K562 (cell line): ENCODE results near the gene SNAI1. TPM values are rescaled to one million over a fixed set of nuclear protein-coding genes. Genes with fewer than 3 reads are reported as not detected.

ENCODE experiments used
- ADNP ChIP-seq: fragments of 200-800 bp; sonication (Bioruptor generic); IDR thresholded peaks from 2 replicates; pipeline ENCODE4 v1.6.1; 2016; ENCODE audit warnings: missing genetic modification characterization, missing compliant biosample characterization
- ARID2 ChIP-seq: fragments of 450-650 bp; IDR thresholded peaks from 2 replicates; pipeline ENCODE4 v1.6.1; 2017; ENCODE audit warnings: antibody characterized with exemption, mild to moderate bottlenecking
- CBX1 ChIP-seq: sonication (generic); IDR thresholded peaks from 2 replicates; pipeline ENCODE4 v1.6.1; 2016; ENCODE audit warnings: antibody characterized with exemption, low read depth, mild to moderate bottlenecking
- CCNT2 ChIP-seq: IDR thresholded peaks from 2 replicates; pipeline ENCODE4 v1.6.1; 2011; ENCODE audit warnings: borderline replicate concordance, low read depth, mild to moderate bottlenecking, moderate library complexity, mixed read lengths, low read length; ENCODE audit not compliant: insufficient read length; ENCODE audit errors: extremely low read depth
- CHD2 ChIP-seq: IDR thresholded peaks from 2 replicates; pipeline ENCODE4 v1.6.1; 2011; ENCODE audit warnings: low read depth, low read length
- CREB1 ChIP-seq, 2 experiments: sonication (generic) in 1 of 2; formaldehyde crosslinking in 1 of 2; IDR thresholded peaks; 2 replicates each; pipeline versions ENCODE4 v1.6.1 to v1.8.0; 2012 to 2022; ENCODE audit warnings: inconsistent platforms in 1 of 2, mild to moderate bottlenecking in 1 of 2, missing genetic modification reagents in 1 of 2, moderate library complexity in 1 of 2
- CTCF ChIP-seq, 3 experiments: IDR thresholded peaks in 2 of 3; conservative IDR thresholded peaks in 1 of 3; 2 replicates each; pipeline ENCODE4 v1.5.1; 2011 to 2012; ENCODE audit warnings: low read length in 3 of 3, mild to moderate bottlenecking in 3 of 3, control low read depth in 2 of 3, improper control_type of control experiment in 1 of 3, inconsistent platforms in 1 of 3, low read depth in 1 of 3, mixed read lengths in 1 of 3, moderate library complexity in 1 of 3; ENCODE audit not compliant: insufficient read depth in 2 of 3
- CXXC5 ChIP-seq: fragments of 250-450 bp; sonication (Bioruptor Pico); IDR thresholded peaks from 2 replicates; pipeline ENCODE4 v1.8.0; 2022; ENCODE audit warnings: inconsistent platforms, mild to moderate bottlenecking, moderate library complexity
- ETV1 ChIP-seq: fragments of 450-650 bp; conservative IDR thresholded peaks from 2 replicates; pipeline ENCODE4 v1.6.1; 2016; ENCODE audit warnings: missing genetic modification characterization, control low read depth, low read depth, missing compliant biosample characterization
- NCOA6 ChIP-seq: fragments of 450-650 bp; IDR thresholded peaks from 2 replicates; pipeline ENCODE4 v1.6.1; 2017; ENCODE audit warnings: mild to moderate bottlenecking
- NUFIP1 ChIP-seq: fragments of 450-650 bp; IDR thresholded peaks from 2 replicates; pipeline ENCODE4 v1.6.1; 2018; ENCODE audit not compliant: partially characterized antibody
- PTBP1 ChIP-seq: fragments of 200-400 bp; formaldehyde crosslinking; IDR thresholded peaks from 2 replicates; pipeline ENCODE4 v1.6.1; 2017; ENCODE audit warnings: low read depth, low read length
- RCOR1 ChIP-seq, 2 experiments: IDR thresholded peaks; 2 replicates each; pipeline ENCODE4 v1.6.1; 2012; ENCODE audit warnings: low read depth in 2 of 2, low read length in 2 of 2, borderline replicate concordance in 1 of 2, improper control_type of control experiment in 1 of 2
- SMARCA5 ChIP-seq: fragments of 450-650 bp; IDR thresholded peaks from 2 replicates; pipeline ENCODE4 v1.6.1; 2016
- XRCC5 ChIP-seq: fragments of 200-400 bp; formaldehyde crosslinking; IDR thresholded peaks from 2 replicates; pipeline ENCODE4 v1.6.1; 2017; ENCODE audit warnings: low read depth, mild to moderate bottlenecking, low read length
- YBX1 ChIP-seq: fragments of 450-650 bp; IDR thresholded peaks from 2 replicates; pipeline ENCODE4 v1.7.1; 2016; ENCODE audit warnings: mild to moderate bottlenecking
- ZNF217 ChIP-seq: sonication (generic); formaldehyde crosslinking; IDR thresholded peaks from 2 replicates; pipeline ENCODE4 v1.8.0; 2022; ENCODE audit warnings: mild to moderate bottlenecking, missing genetic modification reagents
- ZNF583 ChIP-seq: fragments of 250-450 bp; sonication (Bioruptor Pico); IDR thresholded peaks from 2 replicates; pipeline ENCODE4 v1.4.0; 2020
- ZNF586 ChIP-seq: fragments of 450-650 bp; formaldehyde crosslinking; conservative IDR thresholded peaks from 2 replicates; pipeline ENCODE4 v1.4.0; 2020; ENCODE audit warnings: mild to moderate bottlenecking, moderate library complexity
- ZZZ3 ChIP-seq: fragments of 450-650 bp; IDR thresholded peaks from 2 replicates; pipeline ENCODE4 v1.6.1; 2016; ENCODE audit warnings: antibody characterized with exemption, mild to moderate bottlenecking, moderate library complexity
- polyA plus RNA-seq, 8 experiments: library from polyadenylated mRNA; depleted of rRNA in 4 of 8; stranded (reverse) in 5 of 8; unstranded in 3 of 8; fragments of >200 nt; fragmentation: Nextera tagmentation in 2 of 8; fragmentation: Illumina TruSeq in 1 of 8; extraction: Ambion mirVana in 2 of 8; extraction: Trizol in 1 of 8; gene quantifications; 2 replicates each; pipeline versions ENCODE4 v1.2.1 to v1.2.3, GENCODE V29; 2011 to 2014; ENCODE audit warnings: inconsistent platforms in 1 of 8, missing spikeins in 1 of 8
- total RNA-seq, 7 experiments: library from RNA; depleted of rRNA in 6 of 7; stranded (reverse); fragments of >200 nt in 6 of 7; fragmentation: Illumina TruSeq in 2 of 7; extraction: Trizol in 2 of 7; gene quantifications; 2 replicates each; pipeline versions ENCODE4 v1.2.1 to v1.2.3, GENCODE V29; 2011 to 2021; ENCODE audit warnings: low replicate concordance in 1 of 7
- TF ChIP-seq, protein P1 (sequence below): fragments of 450-650 bp; IDR thresholded peaks from 2 replicates; pipeline ENCODE4 v1.6.1; 2014; ENCODE audit warnings: low read depth, mild to moderate bottlenecking, moderate library complexity, borderline replicate concordance
- TF ChIP-seq, protein P2 (sequence below): sonication (generic); formaldehyde crosslinking; IDR thresholded peaks from 2 replicates; pipeline ENCODE4 v1.8.0; 2022; ENCODE audit warnings: mild to moderate bottlenecking, low read depth, missing genetic modification reagents

The SNAI1 gene
- total and polyA plus RNA-seq, 9 of the 15 experiments (the other 6 are each of a cell fraction or from before 2014, with no cell fraction given), result 0.32 to 11.6 (median 2.0) TPM

DNA sequence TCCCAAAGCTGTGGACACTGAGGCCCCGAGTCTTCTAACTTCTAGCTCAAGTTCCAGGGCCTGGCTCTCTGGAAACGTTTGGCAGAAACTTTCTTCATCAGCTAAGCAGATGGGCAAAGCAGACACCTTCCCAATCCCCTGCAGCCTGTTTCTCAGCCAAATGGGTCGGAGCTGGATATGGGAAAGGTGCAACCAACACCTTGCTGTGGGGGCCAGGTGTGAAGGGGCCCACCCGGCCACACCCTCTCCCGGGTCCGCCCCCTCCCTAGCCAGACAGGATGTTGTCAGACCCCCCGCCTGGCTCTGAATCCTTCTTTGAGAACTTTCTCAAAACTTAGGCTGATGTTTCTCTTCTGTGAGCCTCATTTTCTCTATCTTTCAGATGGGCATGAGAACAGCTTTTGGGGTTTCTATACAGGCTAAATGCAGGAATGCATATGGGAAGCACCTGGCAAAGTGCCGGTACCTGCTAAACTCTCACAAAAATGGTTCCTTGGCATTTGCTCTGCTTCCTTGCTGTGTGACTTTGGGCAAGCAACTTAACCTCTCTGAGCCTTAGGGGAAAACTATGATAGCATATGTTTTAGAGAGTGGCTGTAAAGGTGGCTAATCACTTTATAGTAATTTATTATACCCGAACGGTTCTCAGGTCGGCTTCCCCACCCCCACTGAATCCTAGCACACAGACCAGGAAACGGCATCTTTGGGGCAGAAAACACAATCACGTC lies 1.8 kb downstream of the SNAI1 start (continued):
- TF ChIP-seq CREB1 (IDR thresholded peaks at IDR 0.05) (no peak), CREB1 (CRISPR knock-in tag; IDR thresholded peaks at IDR 0.05) (no peak), CBX1 (0 out of 2 replicates have a peak, but pooled peaks have one; percentile 37), NCOA6 (no peak), CTCF (IDR thresholded peaks at IDR 0.05 in 2 of 3, conservative IDR thresholded peaks at IDR 0.05 in 1 of 3; ENCODE audit: insufficient read depth in 2 of 3, low read depth in 1 of 3, low read length in 3 of 3) (no peak), CCNT2 (no peak), ZZZ3 (no peak), RCOR1 (IDR thresholded peaks at IDR 0.05; ENCODE audit: borderline replicate concordance in 1 of 2, low read depth in 2 of 2, low read length in 2 of 2) (0 out of 4 replicates have a peak, but pooled peaks of 1 of the 2 experiments have one; percentile 44), SMARCA5 (peak; percentile 63; the same call in 1 of the 2 replicates), NUFIP1 (no peak), ZNF217 (no peak), ZNF583 (no peak), CXXC5 (no peak), ARID2 (no peak), ZNF586 (CRISPR knock-in tag) (no peak), ETV1 (tag) (peak; percentile 44; the same call in 1 of the 2 replicates), YBX1 (no peak), CHD2 (no peak), XRCC5 (no peak), ADNP (tag) (0 out of 2 replicates have a peak, but pooled peaks have one; percentile 17), PTBP1 (0 out of 2 replicates have a peak, but pooled peaks have one; percentile 73)
- TF ChIP-seq, protein P1, sequence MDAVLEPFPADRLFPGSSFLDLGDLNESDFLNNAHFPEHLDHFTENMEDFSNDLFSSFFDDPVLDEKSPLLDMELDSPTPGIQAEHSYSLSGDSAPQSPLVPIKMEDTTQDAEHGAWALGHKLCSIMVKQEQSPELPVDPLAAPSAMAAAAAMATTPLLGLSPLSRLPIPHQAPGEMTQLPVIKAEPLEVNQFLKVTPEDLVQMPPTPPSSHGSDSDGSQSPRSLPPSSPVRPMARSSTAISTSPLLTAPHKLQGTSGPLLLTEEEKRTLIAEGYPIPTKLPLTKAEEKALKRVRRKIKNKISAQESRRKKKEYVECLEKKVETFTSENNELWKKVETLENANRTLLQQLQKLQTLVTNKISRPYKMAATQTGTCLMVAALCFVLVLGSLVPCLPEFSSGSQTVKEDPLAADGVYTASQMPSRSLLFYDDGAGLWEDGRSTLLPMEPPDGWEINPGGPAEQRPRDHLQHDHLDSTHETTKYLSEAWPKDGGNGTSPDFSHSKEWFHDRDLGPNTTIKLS, result no peak
- TF ChIP-seq, protein P2, sequence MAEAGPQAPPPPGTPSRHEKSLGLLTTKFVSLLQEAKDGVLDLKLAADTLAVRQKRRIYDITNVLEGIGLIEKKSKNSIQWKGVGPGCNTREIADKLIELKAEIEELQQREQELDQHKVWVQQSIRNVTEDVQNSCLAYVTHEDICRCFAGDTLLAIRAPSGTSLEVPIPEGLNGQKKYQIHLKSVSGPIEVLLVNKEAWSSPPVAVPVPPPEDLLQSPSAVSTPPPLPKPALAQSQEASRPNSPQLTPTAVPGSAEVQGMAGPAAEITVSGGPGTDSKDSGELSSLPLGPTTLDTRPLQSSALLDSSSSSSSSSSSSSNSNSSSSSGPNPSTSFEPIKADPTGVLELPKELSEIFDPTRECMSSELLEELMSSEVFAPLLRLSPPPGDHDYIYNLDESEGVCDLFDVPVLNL, result no peak
